SK-N-SH (cell line): ENCODE measurements around the gene SEMA3D.

ENCODE experiments used
- CTCF ChIP-seq: fragments of 200-600 bp; sonication (generic); IDR thresholded peaks from 2 replicates; pipeline ENCODE4 v1.6.1; 2017; ENCODE audit warnings: antibody characterized with exemption, mild to moderate bottlenecking, moderate library complexity
- EP300 ChIP-seq, 2 experiments: IDR thresholded peaks; 2 replicates each; pipeline versions ENCODE4 v1.4.0 to v1.6.1; 2012; ENCODE audit warnings: borderline replicate concordance in 1 of 2, low read depth in 1 of 2, low read length in 1 of 2
- FOXM1 ChIP-seq: IDR thresholded peaks from 2 replicates; pipeline ENCODE4 v1.4.0; 2012; ENCODE audit warnings: low read depth, mild to moderate bottlenecking
- GATA2 ChIP-seq: sonication (generic); formaldehyde crosslinking; IDR thresholded peaks from 2 replicates; pipeline ENCODE4 v1.5.0; 2020; ENCODE audit warnings: mild to moderate bottlenecking, missing genetic modification reagents
- JUND ChIP-seq: IDR thresholded peaks from 2 replicates; pipeline ENCODE4 v1.4.0; 2012
- NRF1 ChIP-seq: IDR thresholded peaks from 2 replicates; pipeline ENCODE4 v1.6.1; 2012; ENCODE audit warnings: low read depth, mild to moderate bottlenecking, low read length
- PBX3 ChIP-seq: IDR thresholded peaks from 2 replicates; pipeline ENCODE4; 2012
- POLR2AphosphoS5 ChIP-seq: IDR thresholded peaks from 2 replicates; pipeline ENCODE4 v1.6.1; 2012; ENCODE audit warnings: low read depth, low read length
- REST ChIP-seq: IDR thresholded peaks from 2 replicates; pipeline ENCODE4 v1.6.1; 2012; ENCODE audit warnings: mild to moderate bottlenecking, low read depth, low read length, moderate library complexity
- RFX5 ChIP-seq: IDR thresholded peaks from 2 replicates; pipeline ENCODE4 v1.6.1; 2012; ENCODE audit warnings: mild to moderate bottlenecking, improper control_type of control experiment, low read length
- TAF1 ChIP-seq: IDR thresholded peaks from 2 replicates; pipeline ENCODE4 v1.6.1; 2012; ENCODE audit warnings: low read depth, mild to moderate bottlenecking, low read length, moderate library complexity, borderline replicate concordance
- TEAD4 ChIP-seq: IDR thresholded peaks from 2 replicates; pipeline ENCODE4 v1.4.0; 2012; ENCODE audit warnings: mild to moderate bottlenecking, borderline replicate concordance; ENCODE audit not compliant: insufficient read depth
- USF1 ChIP-seq: IDR thresholded peaks from 2 replicates; pipeline ENCODE4 v1.4.0; 2012; ENCODE audit warnings: low read depth, borderline replicate concordance
- ZBTB33 ChIP-seq: IDR thresholded peaks from 2 replicates; pipeline ENCODE4 v1.4.0; 2012; ENCODE audit warnings: low read depth, borderline replicate concordance

- TF ChIP-seq TAF1 (no peak), REST (no peak), GATA2 (CRISPR knock-in tag) (no peak), CTCF (no peak), POLR2AphosphoS5 (no peak), EP300 (IDR thresholded peaks at IDR 0.05; ENCODE audit: borderline replicate concordance in 1 of 2, low read depth in 1 of 2, low read length in 1 of 2) (no peak), JUND (no peak), USF1 (no peak), FOXM1 (no peak), RFX5 (no peak), ZBTB33 (no peak), NRF1 (no peak), PBX3 (no peak), TEAD4 (no peak)
These were observed 168.4 kb downstream of the SEMA3D start for GRCh38 chr7:85018498-85018897.
